Measurements from ENCODE around the gene SLC17A6. TPM values are rescaled to one million over a fixed set of nuclear protein-coding genes. Genes with fewer than 3 reads are reported as not detected.

SLC17A6 gene
- total RNA-seq, 1 donor from 2014 or later, result not detected

- no peak for DNase-seq (ENCODE audit: low read depth)
These were observed 51.5 kb downstream of the SLC17A6 start for GRCh38 chr11:22389526-22390282.

- no peak for DNase-seq (ENCODE audit: low read depth)
These were observed 52.1 kb downstream of the SLC17A6 start for GRCh38 chr11:22390283-22390655.

- no peak for DNase-seq (ENCODE audit: low read depth)
These were observed 54.4 kb downstream of the SLC17A6 start for GRCh38 chr11:22392561-22392960.

- no peak for DNase-seq (ENCODE audit: low read depth)
These were observed 67.2 kb downstream of the SLC17A6 start for GRCh38 chr11:22405377-22405776.

GRCh38 chr11:22407267-22407666 is 69.1 kb downstream of the SLC17A6 start:
- DNase-seq (ENCODE audit: low read depth), result no peak

- DNase-seq (ENCODE audit: low read depth), result no peak
These were observed 69.7 kb downstream of the SLC17A6 start for GRCh38 chr11:22407921-22408320.

GRCh38 chr11:22415476-22415875 is 77.3 kb downstream of the SLC17A6 start:
- no peak for DNase-seq (ENCODE audit: low read depth)

GRCh38 chr11:22416462-22416861 is 78.3 kb downstream of the SLC17A6 start:
- no peak for DNase-seq (ENCODE audit: low read depth)

GRCh38 chr11:22426915-22427314 is 88.7 kb downstream of the SLC17A6 start:
- DNase-seq (ENCODE audit: low read depth), result no peak

Other genes starting within 250 kb of the SLC17A6 start
- not detected in 2 replicates for gene ANO5, start 145.3 kb upstream of the SLC17A6 start, total RNA-seq

Data from myocyte (in vitro differentiated cells).